ENCODE measurements around the gene AKT3.

The AKT3 gene

DNA sequence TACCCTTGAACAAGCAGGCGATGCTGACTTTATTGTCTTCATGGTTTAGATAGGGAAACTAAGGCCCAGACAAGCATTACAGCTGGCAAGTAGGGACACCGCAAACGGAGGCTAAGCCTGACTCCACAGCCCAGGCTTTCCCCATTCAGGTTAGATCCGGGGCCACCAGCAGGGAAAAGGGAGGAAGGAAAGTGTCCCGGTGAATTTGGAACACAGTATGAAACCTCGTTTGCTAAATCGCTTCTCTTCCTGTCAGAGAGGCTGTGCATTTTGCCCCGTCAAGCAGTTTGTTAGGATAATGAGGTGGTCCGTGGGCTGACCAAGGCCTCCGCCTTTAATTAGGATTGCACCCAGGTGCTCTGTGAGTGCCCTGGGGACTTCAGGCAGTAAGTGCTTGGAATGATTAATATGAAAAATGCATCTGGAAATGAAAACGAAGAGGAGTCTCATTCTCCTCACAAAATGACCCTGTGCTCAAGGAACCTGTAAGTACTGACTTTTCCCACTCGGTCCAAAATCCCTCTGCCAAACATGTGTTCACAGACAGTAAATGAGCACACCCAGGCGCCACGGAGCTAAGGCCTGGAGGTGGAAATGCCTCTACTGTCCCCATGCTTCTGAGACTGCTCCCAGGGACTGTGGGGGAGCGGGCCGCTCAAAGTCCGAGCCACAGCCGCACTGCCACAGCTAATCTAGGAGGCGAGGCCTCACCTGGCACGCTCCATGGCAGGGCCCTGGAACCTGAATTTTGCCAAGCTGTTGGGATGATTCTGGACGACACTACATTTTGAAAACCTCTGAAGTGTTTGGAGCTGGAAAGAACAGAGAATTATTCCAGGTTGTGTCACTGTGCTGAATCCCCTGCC lies 360.1 kb downstream of the AKT3 start:
- TF ChIP-seq, protein P1, sequence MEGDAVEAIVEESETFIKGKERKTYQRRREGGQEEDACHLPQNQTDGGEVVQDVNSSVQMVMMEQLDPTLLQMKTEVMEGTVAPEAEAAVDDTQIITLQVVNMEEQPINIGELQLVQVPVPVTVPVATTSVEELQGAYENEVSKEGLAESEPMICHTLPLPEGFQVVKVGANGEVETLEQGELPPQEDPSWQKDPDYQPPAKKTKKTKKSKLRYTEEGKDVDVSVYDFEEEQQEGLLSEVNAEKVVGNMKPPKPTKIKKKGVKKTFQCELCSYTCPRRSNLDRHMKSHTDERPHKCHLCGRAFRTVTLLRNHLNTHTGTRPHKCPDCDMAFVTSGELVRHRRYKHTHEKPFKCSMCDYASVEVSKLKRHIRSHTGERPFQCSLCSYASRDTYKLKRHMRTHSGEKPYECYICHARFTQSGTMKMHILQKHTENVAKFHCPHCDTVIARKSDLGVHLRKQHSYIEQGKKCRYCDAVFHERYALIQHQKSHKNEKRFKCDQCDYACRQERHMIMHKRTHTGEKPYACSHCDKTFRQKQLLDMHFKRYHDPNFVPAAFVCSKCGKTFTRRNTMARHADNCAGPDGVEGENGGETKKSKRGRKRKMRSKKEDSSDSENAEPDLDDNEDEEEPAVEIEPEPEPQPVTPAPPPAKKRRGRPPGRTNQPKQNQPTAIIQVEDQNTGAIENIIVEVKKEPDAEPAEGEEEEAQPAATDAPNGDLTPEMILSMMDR (IDR thresholded peaks at IDR 0.05; ENCODE audit: low read depth, low read length) = no peak
- DNase-seq (ENCODE audit: low read depth in 2 of 2) = no peak
- no peak overlapping the region for H3K4me3 ChIP-seq (replicated peaks in 1 of 2; ENCODE audit: low read depth in 2 of 2, low read length in 2 of 2)

DNA sequence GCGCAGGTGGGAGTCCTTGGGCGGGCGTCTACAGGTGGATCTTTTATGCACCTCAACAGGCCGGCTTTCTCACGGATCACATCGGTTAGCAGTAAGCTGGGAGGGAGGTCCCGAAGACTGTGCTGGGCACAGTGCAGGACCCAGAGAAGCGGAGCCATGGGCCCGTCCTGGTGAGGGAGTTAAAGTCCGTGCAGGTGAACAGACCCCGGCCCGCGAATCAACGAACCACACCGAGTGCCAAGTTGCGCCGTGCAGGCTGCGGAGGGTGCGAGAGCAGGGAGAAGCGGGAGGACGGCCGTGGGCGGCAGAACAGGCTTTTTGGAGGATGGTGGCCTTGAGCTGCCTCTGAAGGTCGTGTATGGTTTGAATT lies 360.9 kb downstream of the AKT3 start:
- H3K4me3 ChIP-seq (replicated peaks in 1 of 2; ENCODE audit: low read depth in 2 of 2, low read length in 2 of 2) = no peak overlapping the region
- TF ChIP-seq, protein P1 (IDR thresholded peaks at IDR 0.05; ENCODE audit: low read depth, low read length) = no peak
- no peak for DNase-seq (ENCODE audit: low read depth in 2 of 2)

DNA sequence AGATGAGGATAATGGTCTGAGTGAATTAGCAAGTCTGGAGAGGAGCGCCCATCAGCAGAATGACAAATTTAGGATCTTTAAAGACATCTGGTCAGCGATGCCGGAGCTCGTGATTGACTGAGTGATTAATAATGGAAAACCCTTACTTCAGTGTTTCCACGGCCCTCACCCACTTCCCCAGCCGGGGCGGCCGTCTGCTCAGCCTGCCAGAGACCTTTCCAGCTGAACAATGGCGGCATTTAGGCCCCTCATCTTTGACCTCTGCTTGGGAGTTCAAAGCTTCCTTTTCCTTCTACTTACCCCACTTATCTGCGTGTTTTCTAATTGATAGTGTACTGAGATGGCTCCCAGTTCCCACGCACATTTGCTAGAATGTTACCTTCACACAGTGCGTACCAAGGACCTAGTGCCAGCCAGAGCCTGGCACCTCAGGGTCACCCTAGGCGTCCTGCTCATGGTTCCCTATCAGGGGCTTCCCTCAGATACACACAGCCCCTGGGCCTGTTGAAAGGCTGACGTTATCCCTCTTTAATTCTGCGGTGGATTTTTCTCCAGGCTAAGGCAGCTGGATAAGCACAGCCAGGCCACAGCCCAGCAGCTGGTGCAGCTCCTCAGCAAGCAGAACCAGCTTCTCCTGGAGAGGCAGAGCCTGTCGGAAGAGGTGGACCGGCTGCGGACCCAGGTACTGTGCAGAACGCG lies 361.4 kb downstream of the AKT3 start:
- TF ChIP-seq, protein P1 (IDR thresholded peaks at IDR 0.05; ENCODE audit: low read depth, low read length) = no peak
- no peak for DNase-seq (ENCODE audit: low read depth in 2 of 2)
- H3K4me3 ChIP-seq (replicated peaks in 1 of 2; ENCODE audit: low read depth in 2 of 2, low read length in 2 of 2) = no peak overlapping the region

DNA sequence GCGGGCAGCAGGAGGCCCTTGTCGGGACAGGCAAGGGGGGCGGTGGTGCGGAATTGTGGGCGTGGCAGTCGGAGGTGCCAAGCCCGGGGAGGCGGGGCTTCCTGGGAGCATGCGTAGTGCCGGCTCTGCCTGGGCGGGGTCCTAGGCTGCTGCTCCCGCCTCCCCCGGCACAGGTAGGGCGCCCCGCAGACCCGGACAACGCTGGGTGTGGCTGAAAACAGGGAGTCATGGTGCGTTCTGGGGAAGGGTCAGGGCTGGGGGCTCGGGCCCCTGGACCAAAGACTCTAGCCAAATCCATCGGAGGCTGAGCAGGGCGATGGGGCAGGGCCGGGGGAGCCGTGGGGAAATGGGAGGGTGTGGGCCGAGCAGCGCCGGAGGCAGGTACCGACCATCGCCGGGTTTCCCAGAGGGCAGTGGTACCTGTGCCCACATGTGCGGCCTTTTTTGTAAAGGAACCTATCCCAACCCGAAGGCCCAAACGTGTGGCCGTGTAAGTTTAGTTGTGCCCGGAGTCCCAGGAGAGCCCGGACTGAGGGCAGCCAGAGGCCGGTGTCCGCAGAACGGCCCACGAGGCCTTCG lies 362.3 kb downstream of the AKT3 start:
- TF ChIP-seq, protein P1 (IDR thresholded peaks at IDR 0.05; ENCODE audit: low read depth, low read length) = no peak
- no peak for DNase-seq (ENCODE audit: low read depth in 2 of 2)
- no peak overlapping the region for H3K4me3 ChIP-seq (replicated peaks in 1 of 2; ENCODE audit: low read depth in 2 of 2, low read length in 2 of 2)

DNA sequence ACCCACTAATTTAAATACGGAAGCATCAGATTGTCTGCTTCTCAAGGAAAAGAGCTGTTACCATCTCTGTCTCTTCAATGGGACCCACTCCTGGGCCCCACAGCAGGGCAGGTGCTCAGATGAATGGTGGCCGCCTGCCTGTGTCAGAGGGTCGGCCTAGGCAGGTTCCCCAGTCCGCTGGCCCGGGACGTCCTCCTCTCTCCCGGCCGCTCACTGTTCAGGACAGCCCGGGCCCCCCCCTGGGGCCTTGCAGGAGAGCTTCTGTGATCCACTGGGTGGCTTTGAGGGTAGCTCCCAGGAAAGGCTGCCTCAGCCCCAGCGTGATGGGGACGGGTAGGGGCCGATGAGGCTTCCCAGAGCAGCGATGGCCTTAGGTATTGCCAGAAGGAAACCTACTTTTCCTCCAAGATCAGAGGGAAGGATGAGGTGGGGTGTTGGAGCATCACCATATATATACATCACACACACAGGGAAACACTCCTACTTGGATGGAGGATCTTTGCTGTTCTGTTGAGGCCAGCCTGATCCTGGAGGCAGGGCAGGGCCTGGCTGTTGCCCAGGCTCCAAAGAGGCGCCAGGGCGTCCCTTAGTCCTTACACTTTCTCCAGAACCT lies 362.9 kb downstream of the AKT3 start:
- H3K4me3 ChIP-seq (replicated peaks in 1 of 2; ENCODE audit: low read depth in 2 of 2, low read length in 2 of 2) = no peak overlapping the region
- DNase-seq (ENCODE audit: low read depth in 2 of 2) = no peak
- TF ChIP-seq, protein P1 (IDR thresholded peaks at IDR 0.05; ENCODE audit: low read depth, low read length) = no peak

DNA sequence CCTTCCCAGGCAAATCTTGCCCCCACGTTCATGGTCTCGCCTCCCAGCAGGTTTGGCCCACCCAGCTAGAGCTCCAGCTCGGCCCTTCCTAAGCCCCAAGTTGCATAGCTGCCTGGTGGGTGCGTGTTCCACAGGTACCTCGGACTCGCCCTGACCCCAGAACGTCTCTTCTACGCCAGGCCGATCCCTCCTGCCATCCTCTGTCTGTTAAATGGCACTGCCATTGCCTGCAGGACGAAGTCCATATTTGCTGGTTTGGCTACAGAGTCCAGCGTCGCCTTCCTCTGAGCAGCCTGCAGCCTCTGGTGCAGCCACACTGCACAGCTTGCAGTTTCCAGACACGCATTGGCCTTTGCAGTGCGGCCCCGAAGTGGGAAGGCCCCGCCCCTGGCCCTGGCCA lies 366.1 kb downstream of the AKT3 start:
- no peak for DNase-seq (ENCODE audit: low read depth in 2 of 2)
- no peak overlapping the region for H3K4me3 ChIP-seq (replicated peaks in 1 of 2; ENCODE audit: low read depth in 2 of 2, low read length in 2 of 2)
- TF ChIP-seq, protein P1 (IDR thresholded peaks at IDR 0.05; ENCODE audit: low read depth, low read length) = no peak
